A549 treated with CORT108297 at 1 μM for 4 hours (cell line): ENCODE results near the gene OR10AD1. TPM values are rescaled to one million over a fixed set of nuclear protein-coding genes. Genes with fewer than 3 reads are reported as not detected.

Experiments used
- total RNA-seq: library from RNA; stranded (reverse); fragments of 200-300 nt; extraction: Qiagen RNA extraction; gene quantifications from 5 replicates; pipeline ENCODE4 v1.2.3, GENCODE V29; 2022

Gene OR10AD1
- total RNA-seq = not detected in 5 replicates

GRCh38 chr12:48203192-48203591 is at the start of gene OR10AD1:
Gene OR10AD1, minus strand, starts transcription at chr12:48203292. Its CDS starts 0 bp downstream, at chr12:48203292.

GRCh38 chr12:48183091-48183875 is 19.8 kb downstream of the OR10AD1 start, which contains the start of gene CCDC184:
Gene CCDC184, plus strand, starts transcription at chr12:48183644. Its CDS starts 479 bp downstream, at chr12:48184123.

GRCh38 chr12:48157018-48157888 is 45.8 kb downstream of the OR10AD1 start, which contains the start of gene ASB8:
Gene ASB8, minus strand, starts transcription at chr12:48157515. Its CDS starts 4,019 bp downstream, at chr12:48153496.

Other genes starting within 250 kb of the OR10AD1 start
- gene TMEM106C, start 239.7 kb downstream of the OR10AD1 start, total RNA-seq = 115 to 141 TPM (median 122 TPM) in 5 replicates
- 0.02 to 0.14 TPM (median 0.07 TPM) in 5 replicates for gene COL2A1, start 198.8 kb downstream of the OR10AD1 start, total RNA-seq
- 11.2 to 14.0 TPM (median 12.7 TPM) in 5 replicates for gene SENP1, start 97.2 kb downstream of the OR10AD1 start, total RNA-seq
- 27.5 to 30.8 TPM (median 28.2 TPM) in 5 replicates for gene PFKM, start 83.9 kb downstream of the OR10AD1 start, total RNA-seq
- gene ASB8, start 45.8 kb downstream of the OR10AD1 start, total RNA-seq = 11.6 to 19.5 TPM (median 13.6 TPM) in 5 replicates
- 3.1 to 4.2 TPM (median 4.1 TPM) in 5 replicates for gene CCDC184, start 19.6 kb downstream of the OR10AD1 start, total RNA-seq
- 5.9 to 7.2 TPM (median 6.7 TPM) in 5 replicates for gene ZNF641, start 147.6 kb upstream of the OR10AD1 start, total RNA-seq